GM19023 (cell line): ENCODE data around the gene FAM168B.

ENCODE experiments used
- ATAC-seq: cut with Tn5 transposase; IDR thresholded peaks from one replicate; pipeline ENCODE4 v1.9.1; 2021; ENCODE audit warnings: mild to moderate bottlenecking, moderate library complexity; ENCODE audit not compliant: unreplicated experiment

The FAM168B gene

GRCh38 chr2:131040661-131041401, 52.4 kb downstream of the FAM168B start:
- no peak for ATAC-seq

- ATAC-seq, result no peak
These were observed 53.2 kb downstream of the FAM168B start for GRCh38 chr2:131039908-131040660.

- ATAC-seq, result no peak
These were observed 53.7 kb downstream of the FAM168B start for GRCh38 chr2:131039535-131039907.

GRCh38 chr2:131039101-131039440, 54.2 kb downstream of the FAM168B start:
- ATAC-seq, result no peak

GRCh38 chr2:131038258-131039100, 54.8 kb downstream of the FAM168B start:
- no peak for ATAC-seq

GRCh38 chr2:131037398-131038257, 55.6 kb downstream of the FAM168B start:
- ATAC-seq, result no peak

- ATAC-seq, result no peak
These were observed 56.4 kb downstream of the FAM168B start for GRCh38 chr2:131036696-131037397.

- no peak for ATAC-seq
These were observed 57.0 kb downstream of the FAM168B start for GRCh38 chr2:131036269-131036668.

GRCh38 chr2:131035826-131036231, 57.4 kb downstream of the FAM168B start:
- no peak for ATAC-seq

GRCh38 chr2:131035112-131035825, 58.0 kb downstream of the FAM168B start:
- no peak for ATAC-seq

GRCh38 chr2:131034122-131035051, 58.9 kb downstream of the FAM168B start:
- ATAC-seq, result no peak

- no peak for ATAC-seq
These were observed 59.5 kb downstream of the FAM168B start for GRCh38 chr2:131033786-131034121.

GRCh38 chr2:131032393-131032836, 60.8 kb downstream of the FAM168B start:
- no peak for ATAC-seq

- no peak for ATAC-seq
These were observed 61.4 kb downstream of the FAM168B start for GRCh38 chr2:131031875-131032274.

- no peak for ATAC-seq
These were observed 61.8 kb downstream of the FAM168B start for GRCh38 chr2:131031431-131031841.

- ATAC-seq, result no peak
These were observed 62.7 kb downstream of the FAM168B start for GRCh38 chr2:131030478-131030971.

- ATAC-seq, result no peak
These were observed 63.4 kb downstream of the FAM168B start for GRCh38 chr2:131029812-131030211.
